GM18867 (cell line): ENCODE measurements around the gene DIS3L2.
"Not testable (repeated sequence)": the region's sequence is repeated elsewhere in the genome, so short reads cannot be mapped to it uniquely, and the experiment has no call there.

Experiments used
- ATAC-seq: cut with Tn5 transposase; IDR thresholded peaks from one replicate; pipeline ENCODE4 v1.9.1; 2021; ENCODE audit warnings: mild to moderate bottlenecking, moderate library complexity; ENCODE audit not compliant: unreplicated experiment

DIS3L2 gene

GRCh38 chr2:232378735-232379151, 417.2 kb downstream of the DIS3L2 start, which contains the start of gene ALPP:
TSS of gene ALPP (plus strand) at chr2:232378751. CDS start at chr2:232378803, 52 bp downstream.
- not testable (repeated sequence) for ATAC-seq

GRCh38 chr2:232379610-232380590, 418.4 kb downstream of the DIS3L2 start:
- ATAC-seq = not testable (repeated sequence)

GRCh38 chr2:232381204-232382031, 419.9 kb downstream of the DIS3L2 start:
- not testable (repeated sequence) for ATAC-seq

- no peak for ATAC-seq
Measured at GRCh38 chr2:232382331-232383225, 421.1 kb downstream of the DIS3L2 start.

GRCh38 chr2:232384466-232384865, 423.0 kb downstream of the DIS3L2 start:
- ATAC-seq = no peak

GRCh38 chr2:232385058-232385457, 423.5 kb downstream of the DIS3L2 start:
- ATAC-seq = not testable (repeated sequence)

- no peak for ATAC-seq
Measured at GRCh38 chr2:232385660-232386489, 424.4 kb downstream of the DIS3L2 start.

- ATAC-seq = no peak
Measured at GRCh38 chr2:232386490-232386739, 424.9 kb downstream of the DIS3L2 start.
